Measurements from ENCODE around the gene SURF1.
A peak's percentile ranks its signal among the peaks of the same experiment; 100 is the strongest.
"Not testable (repeated sequence)": the region's sequence is repeated elsewhere in the genome, so short reads cannot be mapped to it uniquely, and the experiment has no call there.

The SURF1 gene

GRCh38 chr9:133329306-133330156, 26.8 kb downstream of the SURF1 start:
- not testable (repeated sequence) for H3K4me3 ChIP-seq (ENCODE audit: insufficient read depth, low read length, poor library complexity, severe bottlenecking); H4K20me1 ChIP-seq (ENCODE audit: low read depth, low read length); H3K9me3 ChIP-seq (ENCODE audit: insufficient read depth, low read length); H2AFZ ChIP-seq (ENCODE audit: low read depth, low read length, severe bottlenecking); H3K79me2 ChIP-seq (ENCODE audit: insufficient read depth, low read length); H3K27me3 ChIP-seq (ENCODE audit: low read length); H3K4me2 ChIP-seq (ENCODE audit: low read depth, low read length, poor library complexity, severe bottlenecking); H3K27ac ChIP-seq (ENCODE audit: low read depth, low read length); H3K9ac ChIP-seq (ENCODE audit: low read length); H3K9me2 ChIP-seq (replicated peaks; ENCODE audit: insufficient read depth, low read length); H3K36me3 ChIP-seq (ENCODE audit: low read length)
- TF ChIP-seq CTCF (IDR thresholded peaks at IDR 0.05; ENCODE audit: insufficient read depth, low read length, poor library complexity, severe bottlenecking) = peak; percentile 23
- H3F3A ChIP-seq (ENCODE audit: insufficient read depth) = peaks cover 14% of the 10 kb centered on the region

- Histone ChIP-seq H3K27me3 (ENCODE audit: low read length) (no peaks in the 10 kb centered on the region), H3K9me2 (replicated peaks; ENCODE audit: insufficient read depth, low read length) (no peaks in the 10 kb centered on the region), H3K9me3 (ENCODE audit: insufficient read depth, low read length) (no peaks in the 10 kb centered on the region), H2AFZ (ENCODE audit: low read depth, low read length, severe bottlenecking) (no peak overlapping the region), H3K79me2 (ENCODE audit: insufficient read depth, low read length) (no peaks in the 10 kb centered on the region), H3K9ac (ENCODE audit: low read length) (no peak overlapping the region), H3K36me3 (ENCODE audit: low read length) (no peaks in the 10 kb centered on the region), H3K27ac (ENCODE audit: low read depth, low read length) (no peak overlapping the region), H3K4me2 (ENCODE audit: low read depth, low read length, poor library complexity, severe bottlenecking) (no peak overlapping the region), H4K20me1 (ENCODE audit: low read depth, low read length) (no peaks in the 10 kb centered on the region), H3F3A (ENCODE audit: insufficient read depth) (peaks cover 14% of the 10 kb centered on the region), H3K4me3 (ENCODE audit: insufficient read depth, low read length, poor library complexity, severe bottlenecking) (no peak overlapping the region)
- TF ChIP-seq EZH2phosphoT487 (conservative IDR thresholded peaks at IDR 0.05; ENCODE audit: low read length) = no peak
- no peak for TF ChIP-seq CTCF (IDR thresholded peaks at IDR 0.05; ENCODE audit: insufficient read depth, low read length, poor library complexity, severe bottlenecking)
Observed at GRCh38 chr9:133327834-133328484, 28.3 kb downstream of the SURF1 start.

GRCh38 chr9:133327021-133327420, 29.3 kb downstream of the SURF1 start:
- H3K79me2 ChIP-seq (ENCODE audit: insufficient read depth, low read length); H2AFZ ChIP-seq (ENCODE audit: low read depth, low read length, severe bottlenecking); H3K4me2 ChIP-seq (ENCODE audit: low read depth, low read length, poor library complexity, severe bottlenecking); H3K9me2 ChIP-seq (replicated peaks; ENCODE audit: insufficient read depth, low read length); H3K9ac ChIP-seq (ENCODE audit: low read length); H3K4me3 ChIP-seq (ENCODE audit: insufficient read depth, low read length, poor library complexity, severe bottlenecking); H3K9me3 ChIP-seq (ENCODE audit: insufficient read depth, low read length); H3K27ac ChIP-seq (ENCODE audit: low read depth, low read length); H3K36me3 ChIP-seq (ENCODE audit: low read length); H3K27me3 ChIP-seq (ENCODE audit: low read length); H4K20me1 ChIP-seq (ENCODE audit: low read depth, low read length): not testable (repeated sequence)
- H3F3A ChIP-seq (ENCODE audit: insufficient read depth) = peaks cover 14% of the 10 kb centered on the region
